ENCODE data around the gene EXTL2.
"Not testable (repeated sequence)": the region's sequence is repeated elsewhere in the genome, so short reads cannot be mapped to it uniquely, and the experiment has no call there.

The EXTL2 gene

DNA sequence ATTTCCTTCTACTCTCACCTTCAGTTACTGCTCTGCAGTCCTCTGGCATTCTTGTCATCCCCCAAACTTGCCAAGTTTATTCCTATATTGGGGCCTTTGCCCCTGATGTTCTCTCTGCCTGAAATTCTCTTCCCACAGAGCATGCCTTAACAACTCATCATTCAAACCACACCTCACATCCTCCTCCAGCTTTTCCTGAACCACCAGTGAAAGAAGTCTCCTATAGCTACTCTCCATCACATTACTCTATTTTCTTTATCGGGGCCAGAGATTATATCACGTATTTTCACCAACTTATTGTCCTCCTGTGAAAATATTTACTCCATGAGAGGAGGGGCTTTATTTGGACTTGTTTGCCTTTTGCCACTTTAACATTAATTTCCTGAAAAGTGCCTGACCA is 32.1 kb downstream of the EXTL2 start:
- Mint-ChIP-seq H3K9me3 (no peaks in the 10 kb centered on the region), H3K27ac (no peak overlapping the region), H3K4me3 (no peak overlapping the region), H3K27me3 (peaks cover 5% of the 10 kb centered on the region), H3K4me1 (no peaks in the 10 kb centered on the region), H3K36me3 (no peaks in the 10 kb centered on the region)
- no peak for DNase-seq
- CTCF ChIA-PET: interaction anchor here (1.0 to 2.7 kb wide), 3 partner anchors 257 to 399 kb away, joined by 3 to 13 read pairs (median 3); no protein-coding TSS in a partner anchor

DNA sequence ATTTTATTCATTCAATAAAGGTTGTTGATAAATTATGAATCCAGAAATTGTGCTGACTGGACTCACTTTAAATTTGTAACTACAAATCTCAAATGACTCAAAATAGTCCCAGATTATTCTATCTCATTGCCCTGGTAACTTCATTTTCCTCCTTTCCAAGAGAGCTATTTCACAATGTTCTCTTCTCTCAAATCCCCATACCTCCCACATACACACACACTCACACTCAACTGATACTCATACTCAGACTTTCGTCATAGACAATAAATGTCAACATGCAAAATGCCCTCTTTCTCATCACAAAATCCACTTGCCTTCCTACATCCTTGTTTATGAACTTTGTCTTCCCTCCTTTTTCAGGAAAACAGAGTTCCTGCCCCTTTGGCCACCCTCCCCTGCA is 33.3 kb downstream of the EXTL2 start:
- H3K27ac Mint-ChIP-seq: no peak overlapping the region
- no peak for DNase-seq
- H3K27me3 Mint-ChIP-seq: peaks cover 5% of the 10 kb centered on the region
- no peaks in the 10 kb centered on the region for H3K9me3 Mint-ChIP-seq
- H3K36me3 Mint-ChIP-seq: no peaks in the 10 kb centered on the region
- CTCF ChIA-PET: interaction anchor here (1.1 kb wide), 1 partner anchor 9 kb away, joined by 3 read pairs; no protein-coding TSS in a partner anchor
- H3K4me3 Mint-ChIP-seq: no peak overlapping the region
- no peaks in the 10 kb centered on the region for H3K4me1 Mint-ChIP-seq

- CTCF ChIA-PET: interaction anchor here (1.1 kb wide), 1 partner anchor 10 kb away, joined by 3 read pairs; no protein-coding TSS in a partner anchor
- H3K27ac Mint-ChIP-seq: no peak overlapping the region
- peaks cover 8% of the 10 kb centered on the region for H3K27me3 Mint-ChIP-seq
- H3K4me1 Mint-ChIP-seq: no peaks in the 10 kb centered on the region
- no peak overlapping the region for H3K4me3 Mint-ChIP-seq
- DNase-seq: no peak
- no peaks in the 10 kb centered on the region for H3K9me3 Mint-ChIP-seq
- no peaks in the 10 kb centered on the region for H3K36me3 Mint-ChIP-seq
Observed at GRCh38 chr1:100860397-100860991, 34.1 kb downstream of the EXTL2 start.

DNA sequence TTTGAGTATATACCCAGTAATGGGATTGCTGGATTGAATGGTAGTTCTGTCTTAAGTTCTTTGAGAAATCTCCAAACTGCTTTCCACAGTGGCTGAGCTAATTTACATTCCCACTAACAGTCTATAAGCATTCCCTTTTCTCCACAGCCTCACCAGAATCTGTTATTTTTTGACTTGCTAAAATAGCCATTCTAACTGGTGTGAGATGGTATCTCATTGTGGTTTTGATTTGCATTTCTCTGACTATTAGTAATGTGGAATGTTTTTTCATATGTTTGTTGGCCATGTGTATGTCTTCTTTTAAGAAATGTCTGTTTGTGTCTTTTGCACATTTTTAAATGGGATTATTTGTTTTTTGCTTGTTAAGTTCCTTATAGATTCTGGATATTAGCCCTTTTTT is 39.5 kb downstream of the EXTL2 start:
- H3K27me3 Mint-ChIP-seq: peaks cover 18% of the 10 kb centered on the region
- not testable (repeated sequence) for H3K4me3 Mint-ChIP-seq, H3K4me1 Mint-ChIP-seq, H3K36me3 Mint-ChIP-seq, H3K27ac Mint-ChIP-seq, DNase-seq, H3K9me3 Mint-ChIP-seq
- CTCF ChIA-PET: interaction anchor here (0.6 to 0.7 kb wide), 2 partner anchors 13 to 813 kb away, joined by 3 to 4 read pairs; no protein-coding TSS in a partner anchor

GRCh38 chr1:100852976-100853375 is 41.7 kb downstream of the EXTL2 start:
- Mint-ChIP-seq H3K36me3 (no peaks in the 10 kb centered on the region), H3K27ac (no peak overlapping the region), H3K27me3 (peaks cover 15% of the 10 kb centered on the region), H3K4me3 (no peak overlapping the region), H3K4me1 (no peaks in the 10 kb centered on the region), H3K9me3 (no peaks in the 10 kb centered on the region)
- CTCF ChIA-PET: no interaction called here
- DNase-seq: no peak

DNA sequence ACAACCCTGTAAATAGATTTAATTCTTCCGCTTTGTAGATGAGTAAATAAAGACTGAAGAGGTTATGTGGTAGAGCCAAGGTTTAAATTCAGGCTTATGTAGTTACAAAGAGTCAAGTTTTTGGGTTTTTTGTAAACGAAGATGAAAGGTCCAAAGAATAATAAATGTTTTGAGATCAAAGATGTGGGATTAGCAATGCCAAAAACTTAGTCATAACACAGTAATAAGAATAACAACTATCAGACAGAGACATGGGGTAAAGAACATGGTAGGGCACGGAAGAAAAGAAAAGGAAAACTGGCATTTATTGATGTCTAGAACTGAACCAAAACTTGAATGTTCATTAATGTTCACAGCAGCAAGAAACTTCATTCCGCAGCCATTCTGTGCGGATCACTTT is 42.9 kb downstream of the EXTL2 start:
- Mint-ChIP-seq H3K36me3 (no peaks in the 10 kb centered on the region), H3K9me3 (no peaks in the 10 kb centered on the region), H3K4me1 (no peaks in the 10 kb centered on the region), H3K27ac (no peak overlapping the region), H3K4me3 (no peak overlapping the region), H3K27me3 (peaks cover 14% of the 10 kb centered on the region)
- CTCF ChIA-PET: no interaction called here
- no peak for DNase-seq

GRCh38 chr1:100847361-100848082 is 47.1 kb downstream of the EXTL2 start:
- Mint-ChIP-seq H3K4me1 (no peaks in the 10 kb centered on the region), H3K9me3 (no peaks in the 10 kb centered on the region), H3K27ac (no peak overlapping the region), H3K36me3 (no peaks in the 10 kb centered on the region), H3K27me3 (peaks cover 17% of the 10 kb centered on the region), H3K4me3 (no peak overlapping the region)
- CTCF ChIA-PET: interaction anchor here (1.5 kb wide), 1 partner anchor 16 kb away, joined by 4 read pairs; no protein-coding TSS in a partner anchor
- no peak for DNase-seq

DNA sequence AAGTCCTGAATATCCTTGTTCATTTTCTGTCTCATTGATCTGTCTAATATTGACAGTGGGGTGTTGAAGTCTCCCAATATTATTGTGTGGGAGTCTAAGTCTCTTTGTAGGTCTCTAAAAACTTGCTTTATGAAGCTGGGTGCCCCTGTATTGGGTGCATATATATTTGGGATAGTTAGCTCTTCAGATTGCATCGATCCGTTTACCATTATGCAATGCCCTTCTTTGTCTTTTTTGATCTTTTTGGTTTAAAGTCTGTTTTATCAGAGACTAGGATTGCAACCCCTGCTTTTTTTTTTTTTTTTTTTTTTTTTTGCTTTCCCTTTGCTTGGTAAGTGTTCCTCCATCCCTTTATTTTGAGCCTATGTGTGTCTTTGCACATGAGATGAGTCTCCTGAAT is 51.5 kb downstream of the EXTL2 start:
- H3K4me1 Mint-ChIP-seq, H3K36me3 Mint-ChIP-seq, H3K4me3 Mint-ChIP-seq, H3K9me3 Mint-ChIP-seq, H3K27ac Mint-ChIP-seq, CTCF ChIA-PET, DNase-seq: not testable (repeated sequence)
- peaks cover 13% of the 10 kb centered on the region for H3K27me3 Mint-ChIP-seq

DNA sequence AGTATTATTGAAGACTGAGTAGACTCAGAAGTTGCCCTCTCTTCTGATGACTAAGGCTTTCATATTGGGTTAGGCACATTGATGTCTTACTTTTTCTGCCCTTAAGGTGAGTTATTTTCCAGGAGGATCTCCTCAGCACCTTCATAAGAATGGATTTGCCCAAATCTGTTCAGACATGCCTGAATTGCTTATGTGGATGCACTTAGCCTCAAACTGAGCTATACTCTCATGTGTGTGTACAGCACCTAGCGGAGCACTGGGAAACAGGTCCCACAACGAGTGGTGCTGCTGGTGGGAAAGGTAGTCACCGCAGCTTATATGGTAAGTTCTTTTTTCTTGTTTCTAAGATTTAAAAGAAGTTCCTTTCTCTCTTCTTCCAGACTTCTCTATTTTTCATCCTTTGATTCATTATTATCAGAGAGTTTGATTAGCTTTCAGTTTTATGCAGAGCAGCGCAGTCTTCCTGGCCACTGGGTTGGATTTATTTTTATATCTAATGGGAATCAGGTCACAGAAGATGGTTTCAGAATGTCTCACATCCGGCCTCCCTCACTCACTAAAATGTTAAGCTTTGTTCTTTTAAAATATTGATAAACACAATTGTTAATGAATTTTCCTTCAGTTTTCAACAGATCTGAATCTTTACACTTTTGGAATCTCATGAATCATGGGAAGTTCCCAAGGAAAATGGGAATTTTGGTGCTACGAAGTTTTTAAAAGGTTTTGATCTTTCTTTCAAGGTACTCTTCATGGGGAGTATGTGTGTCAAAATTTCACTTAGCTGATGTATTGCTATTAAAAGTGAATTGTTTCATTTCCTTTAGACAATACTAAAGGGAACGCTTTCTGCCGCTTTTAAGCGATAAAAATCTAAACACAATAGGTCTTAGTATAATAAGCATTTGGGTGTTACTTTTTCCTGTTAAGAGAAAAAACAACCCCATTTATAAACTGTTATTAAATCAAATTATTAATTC is 58.5 kb downstream of the EXTL2 start:
- H3K27ac Mint-ChIP-seq: no peak overlapping the region
- CTCF ChIA-PET: interaction anchor here (0.8 kb wide), 1 partner anchor 599 kb away, joined by 3 read pairs; no protein-coding TSS in a partner anchor

GRCh38 chr1:100834777-100835660 is 59.6 kb downstream of the EXTL2 start:
- no peak for DNase-seq
- CTCF ChIA-PET: interaction anchor here (1.0 kb wide), 1 partner anchor 34 kb away, joined by 3 read pairs; no protein-coding TSS in a partner anchor
- Mint-ChIP-seq H3K9me3 (no peaks in the 10 kb centered on the region), H3K27ac (no peak overlapping the region), H3K4me1 (no peaks in the 10 kb centered on the region), H3K27me3 (no peaks in the 10 kb centered on the region), H3K4me3 (no peak overlapping the region), H3K36me3 (no peaks in the 10 kb centered on the region)

More for the DNA sequence above, 58.5 kb downstream of the EXTL2 start:
- Mint-ChIP-seq H3K27me3 (no peaks in the 10 kb centered on the region), H3K36me3 (no peaks in the 10 kb centered on the region), H3K4me1 (no peaks in the 10 kb centered on the region), H3K9me3 (no peaks in the 10 kb centered on the region), H3K4me3 (no peak overlapping the region)
- DNase-seq: no peak

DNA sequence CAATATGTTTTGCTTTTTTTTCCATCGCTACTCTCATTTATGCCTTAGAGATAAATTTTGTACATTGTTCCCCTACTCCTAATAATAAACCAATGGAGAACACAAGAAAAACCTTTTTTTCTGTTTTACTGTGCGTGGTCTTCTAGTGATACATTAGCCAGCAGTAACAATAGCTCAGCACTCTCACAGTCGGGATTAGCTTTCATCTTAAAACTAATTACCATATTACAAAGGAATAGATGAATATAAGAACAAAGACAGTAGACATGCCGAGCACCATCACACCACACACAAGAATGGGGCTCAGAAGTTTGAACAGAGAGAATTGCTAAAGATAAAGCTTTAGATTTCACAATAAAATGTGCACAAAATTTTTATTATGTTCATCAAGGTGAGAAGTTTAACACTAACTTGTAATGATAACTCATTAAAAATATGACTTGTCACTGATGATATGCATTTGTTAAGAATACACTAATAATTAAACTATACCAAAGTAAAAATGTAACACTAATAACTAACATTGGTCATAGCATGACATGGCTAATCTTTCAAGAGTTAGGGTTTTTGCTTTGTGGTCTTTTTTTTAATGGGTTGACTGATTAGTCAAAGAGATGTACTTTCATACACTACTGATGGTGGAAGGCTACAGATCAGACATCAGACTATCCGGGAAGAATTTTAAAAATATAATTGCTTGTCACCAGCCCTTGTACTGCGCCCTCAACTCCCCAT is 61.8 kb downstream of the EXTL2 start:
- H3K27me3 Mint-ChIP-seq: peaks cover 5% of the 10 kb centered on the region
- CTCF ChIA-PET: interaction anchor here (0.9 kb wide), 1 partner anchor 36 kb away, joined by 3 read pairs; no protein-coding TSS in a partner anchor

DNA sequence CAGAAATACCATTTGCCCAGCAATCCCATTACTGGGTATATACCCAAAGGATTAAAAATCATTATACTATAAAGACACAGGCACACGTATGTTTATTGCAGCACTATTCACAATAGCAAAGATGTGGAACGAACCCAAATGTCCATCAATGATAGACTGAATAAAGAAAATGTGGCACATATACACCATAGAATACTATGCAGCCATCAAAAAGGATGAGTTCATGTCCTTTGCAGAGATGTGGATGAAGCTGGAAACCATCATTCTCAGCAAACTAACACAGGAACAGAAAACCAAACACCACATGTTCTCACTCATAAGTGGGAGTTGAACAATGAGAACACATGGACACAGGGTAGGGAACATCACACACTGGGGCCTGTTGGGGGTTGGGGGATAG is 69.0 kb downstream of the EXTL2 start:
- H3K9me3 Mint-ChIP-seq, DNase-seq, CTCF ChIA-PET, H3K36me3 Mint-ChIP-seq, H3K4me1 Mint-ChIP-seq, H3K27ac Mint-ChIP-seq, H3K27me3 Mint-ChIP-seq, H3K4me3 Mint-ChIP-seq: not testable (repeated sequence)

More for the DNA sequence above, 61.8 kb downstream of the EXTL2 start:
- no peak for DNase-seq
- Mint-ChIP-seq H3K4me3 (no peak overlapping the region), H3K36me3 (no peaks in the 10 kb centered on the region), H3K4me1 (no peaks in the 10 kb centered on the region), H3K27ac (no peak overlapping the region), H3K9me3 (no peaks in the 10 kb centered on the region)
